ENCODE measurements around the gene ATG2B.

The ATG2B gene

DNA sequence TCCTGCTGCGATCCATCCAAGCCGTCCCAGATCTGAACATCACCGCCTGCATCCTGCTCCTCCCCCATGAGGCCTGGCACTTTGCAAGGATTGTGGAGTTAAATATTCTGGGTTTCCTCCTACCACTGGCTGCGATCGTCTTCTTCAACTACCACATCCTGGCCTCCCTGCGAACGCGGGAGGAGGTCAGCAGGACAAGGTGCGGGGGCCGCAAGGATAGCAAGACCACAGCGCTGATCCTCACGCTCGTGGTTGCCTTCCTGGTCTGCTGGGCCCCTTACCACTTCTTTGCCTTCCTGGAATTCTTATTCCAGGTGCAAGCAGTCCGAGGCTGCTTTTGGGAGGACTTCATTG is 99.0 kb downstream of the ATG2B start:
- no peak for DNase-seq
- no peaks in the 10 kb centered on the region for H3K4me1 ChIP-seq (ENCODE audit: insufficient read depth, low read length)
- TF ChIP-seq EZH2 (IDR thresholded peaks at IDR 0.05; ENCODE audit: borderline replicate concordance, low read depth, low read length, severe bottlenecking) = no peak
- TF ChIP-seq, protein P1, sequence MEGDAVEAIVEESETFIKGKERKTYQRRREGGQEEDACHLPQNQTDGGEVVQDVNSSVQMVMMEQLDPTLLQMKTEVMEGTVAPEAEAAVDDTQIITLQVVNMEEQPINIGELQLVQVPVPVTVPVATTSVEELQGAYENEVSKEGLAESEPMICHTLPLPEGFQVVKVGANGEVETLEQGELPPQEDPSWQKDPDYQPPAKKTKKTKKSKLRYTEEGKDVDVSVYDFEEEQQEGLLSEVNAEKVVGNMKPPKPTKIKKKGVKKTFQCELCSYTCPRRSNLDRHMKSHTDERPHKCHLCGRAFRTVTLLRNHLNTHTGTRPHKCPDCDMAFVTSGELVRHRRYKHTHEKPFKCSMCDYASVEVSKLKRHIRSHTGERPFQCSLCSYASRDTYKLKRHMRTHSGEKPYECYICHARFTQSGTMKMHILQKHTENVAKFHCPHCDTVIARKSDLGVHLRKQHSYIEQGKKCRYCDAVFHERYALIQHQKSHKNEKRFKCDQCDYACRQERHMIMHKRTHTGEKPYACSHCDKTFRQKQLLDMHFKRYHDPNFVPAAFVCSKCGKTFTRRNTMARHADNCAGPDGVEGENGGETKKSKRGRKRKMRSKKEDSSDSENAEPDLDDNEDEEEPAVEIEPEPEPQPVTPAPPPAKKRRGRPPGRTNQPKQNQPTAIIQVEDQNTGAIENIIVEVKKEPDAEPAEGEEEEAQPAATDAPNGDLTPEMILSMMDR (IDR thresholded peaks at IDR 0.05; ENCODE audit: borderline replicate concordance, extremely low read depth, low read length, poor library complexity, severe bottlenecking) = no peak
- H3K4me2 ChIP-seq (ENCODE audit: insufficient read depth, low read length) = no peak overlapping the region
- no peaks in the 10 kb centered on the region for H3K36me3 ChIP-seq (ENCODE audit: insufficient read depth, low read length)
- no peak overlapping the region for H3K27ac ChIP-seq (ENCODE audit: low read length)
- no peaks in the 10 kb centered on the region for H4K20me1 ChIP-seq (ENCODE audit: insufficient read depth, low read length)
- peaks cover 7% of the 10 kb centered on the region for H3K27me3 ChIP-seq (ENCODE audit: insufficient read depth, low read length, poor library complexity)
- no peak for ATAC-seq (ENCODE audit: insufficient read depth, low read depth)
- H2AFZ ChIP-seq (ENCODE audit: low read depth, low read length) = no peak overlapping the region
- H3K79me2 ChIP-seq (ENCODE audit: insufficient read depth, low read length) = no peaks in the 10 kb centered on the region
- no peak overlapping the region for H3K9ac ChIP-seq (ENCODE audit: low read depth, low read length)
- peaks cover 3% of the 10 kb centered on the region for H3K9me3 ChIP-seq (ENCODE audit: insufficient read depth, low read length, severe bottlenecking)
- H3K4me3 ChIP-seq (ENCODE audit: low read depth in 1 of 2, low read length in 2 of 2) = no peak overlapping the region

DNA sequence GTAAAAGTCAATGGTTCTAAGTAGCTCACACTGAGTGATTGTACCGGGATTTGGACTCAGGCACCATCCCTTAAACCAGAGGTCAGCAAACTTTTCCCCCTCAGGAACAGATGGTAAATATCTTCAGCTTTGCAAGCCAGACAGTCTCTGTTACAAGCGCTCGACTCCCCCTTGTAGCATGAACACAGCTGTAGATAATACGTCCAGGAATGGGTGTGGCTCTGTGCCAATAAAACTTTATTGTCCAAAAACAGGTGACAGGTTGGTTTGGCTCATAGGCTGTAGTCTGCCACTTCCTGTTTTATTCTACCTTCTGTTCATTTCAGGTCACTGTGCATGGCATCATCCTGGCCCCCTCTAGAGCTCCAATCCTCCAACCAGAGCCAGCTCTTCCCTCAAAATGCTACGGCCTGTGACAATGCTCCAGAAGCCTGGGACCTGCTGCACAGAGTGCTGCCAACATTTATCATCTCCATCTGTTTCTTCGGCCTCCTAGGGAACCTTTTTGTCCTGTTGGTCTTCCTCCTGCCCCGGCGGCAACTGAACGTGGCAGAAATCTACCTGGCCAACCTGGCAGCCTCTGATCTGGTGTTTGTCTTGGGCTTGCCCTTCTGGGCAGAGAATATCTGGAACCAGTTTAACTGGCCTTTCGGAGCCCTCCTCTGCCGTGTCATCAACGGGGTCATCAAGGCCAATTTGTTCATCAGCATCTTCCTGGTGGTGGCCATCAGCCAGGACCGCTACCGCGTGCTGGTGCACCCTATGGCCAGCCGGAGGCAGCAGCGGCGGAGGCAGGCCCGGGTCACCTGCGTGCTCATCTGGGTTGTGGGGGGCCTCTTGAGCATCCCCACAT is 99.6 kb downstream of the ATG2B start:
- Histone ChIP-seq H3K9ac (ENCODE audit: low read depth, low read length) (no peak overlapping the region), H3K79me2 (ENCODE audit: insufficient read depth, low read length) (no peaks in the 10 kb centered on the region), H2AFZ (ENCODE audit: low read depth, low read length) (no peak overlapping the region), H3K9me3 (ENCODE audit: insufficient read depth, low read length, severe bottlenecking) (peaks cover 3% of the 10 kb centered on the region), H3K4me2 (ENCODE audit: insufficient read depth, low read length) (no peak overlapping the region), H4K20me1 (ENCODE audit: insufficient read depth, low read length) (no peaks in the 10 kb centered on the region), H3K27ac (ENCODE audit: low read length) (no peak overlapping the region), H3K36me3 (ENCODE audit: insufficient read depth, low read length) (no peaks in the 10 kb centered on the region), H3K4me1 (ENCODE audit: insufficient read depth, low read length) (no peaks in the 10 kb centered on the region), H3K27me3 (ENCODE audit: insufficient read depth, low read length, poor library complexity) (peaks cover 7% of the 10 kb centered on the region), H3K4me3 (ENCODE audit: low read depth in 1 of 2, low read length in 2 of 2) (no peak overlapping the region)
- ATAC-seq (ENCODE audit: insufficient read depth, low read depth) = no peak
- TF ChIP-seq, protein P1 (IDR thresholded peaks at IDR 0.05; ENCODE audit: borderline replicate concordance, extremely low read depth, low read length, poor library complexity, severe bottlenecking) = no peak
- no peak for TF ChIP-seq EZH2 (IDR thresholded peaks at IDR 0.05; ENCODE audit: borderline replicate concordance, low read depth, low read length, severe bottlenecking)
- DNase-seq = no peak

DNA sequence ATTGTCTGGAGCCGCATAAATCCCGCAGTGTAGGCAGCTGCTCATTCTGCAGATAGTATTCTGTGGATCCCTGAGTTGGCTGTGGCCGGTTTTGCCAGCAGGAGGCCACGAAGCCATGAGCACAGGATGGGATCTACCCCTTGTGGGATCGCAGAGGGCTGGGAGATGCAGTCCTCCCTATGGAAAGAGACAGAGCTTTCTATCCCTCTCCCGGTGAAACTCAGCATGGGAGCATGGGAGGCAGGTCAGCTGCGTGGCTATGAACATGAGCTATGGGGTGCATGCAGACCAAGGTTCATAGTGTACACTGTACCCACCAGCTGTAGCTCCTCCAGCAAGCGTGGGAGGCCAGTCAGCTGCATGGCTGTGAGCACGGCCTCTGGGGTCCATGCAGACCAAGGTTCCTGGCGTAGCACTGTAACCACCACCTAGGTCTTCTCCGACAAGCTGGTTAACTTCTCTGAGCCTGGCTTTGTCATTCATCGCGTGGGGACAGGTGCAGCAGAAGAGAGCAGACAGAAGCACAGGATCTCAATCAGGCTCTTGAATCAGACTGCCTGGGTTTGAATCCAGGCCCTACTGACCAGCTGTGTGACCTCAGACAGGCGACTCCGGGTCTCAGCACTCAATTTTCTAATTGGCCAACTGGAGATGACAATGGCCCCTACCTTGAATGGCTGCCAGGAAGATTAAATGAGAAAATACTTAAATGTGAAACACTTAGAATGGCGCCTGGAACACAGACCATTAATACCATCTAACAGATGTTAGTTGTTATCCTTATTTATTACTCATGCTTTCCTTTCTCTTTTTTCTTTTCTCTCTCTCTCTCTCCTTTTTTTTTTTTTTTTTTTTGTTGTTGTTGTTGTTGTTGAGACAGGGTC is 101.1 kb downstream of the ATG2B start:
- H3K9me3 ChIP-seq (ENCODE audit: insufficient read depth, low read length, severe bottlenecking) = peaks cover 3% of the 10 kb centered on the region
- DNase-seq (no peak), ATAC-seq (ENCODE audit: insufficient read depth, low read depth) (no peak)
- no peaks in the 10 kb centered on the region for H4K20me1 ChIP-seq (ENCODE audit: insufficient read depth, low read length)
- no peak overlapping the region for H3K4me3 ChIP-seq (ENCODE audit: low read depth in 1 of 2, low read length in 2 of 2)
- no peak for TF ChIP-seq EZH2 (IDR thresholded peaks at IDR 0.05; ENCODE audit: borderline replicate concordance, low read depth, low read length, severe bottlenecking)
- TF ChIP-seq, protein P1 (IDR thresholded peaks at IDR 0.05; ENCODE audit: borderline replicate concordance, extremely low read depth, low read length, poor library complexity, severe bottlenecking) = no peak
- H3K36me3 ChIP-seq (ENCODE audit: insufficient read depth, low read length) = no peaks in the 10 kb centered on the region
- no peak overlapping the region for H3K4me2 ChIP-seq (ENCODE audit: insufficient read depth, low read length)
- peaks cover 7% of the 10 kb centered on the region for H3K27me3 ChIP-seq (ENCODE audit: insufficient read depth, low read length, poor library complexity)
- no peaks in the 10 kb centered on the region for H3K79me2 ChIP-seq (ENCODE audit: insufficient read depth, low read length)
- H3K27ac ChIP-seq (ENCODE audit: low read length) = no peak overlapping the region
- no peak overlapping the region for H3K9ac ChIP-seq (ENCODE audit: low read depth, low read length)
- no peaks in the 10 kb centered on the region for H3K4me1 ChIP-seq (ENCODE audit: insufficient read depth, low read length)
- H2AFZ ChIP-seq (ENCODE audit: low read depth, low read length) = no peak overlapping the region

Measured in DND-41 (cell line).